Esophagus muscularis mucosa (tissue), 4 donors: Measurements from ENCODE around the gene RYR2. TPM values are rescaled to one million over a fixed set of nuclear protein-coding genes. Genes with fewer than 3 reads are reported as not detected.

Experiments
- DNase-seq: peaks from one replicate; pipeline ENCODE4 v3.0.0-alpha.2; 2017; ENCODE audit errors: extremely low spot score
- H3K27ac ChIP-seq, 4 donors: fragments of 200-600 bp; sonication (generic); replicated peaks in 1 of 4; 1 replicate in 3 of 4; 2 replicates in 1 of 4; pipeline ENCODE4 v1.5.1; 2016 to 2019; ENCODE audit warnings: mild to moderate bottlenecking in 1 of 4
- H3K27me3 ChIP-seq, 4 donors: fragments of 200-600 bp; sonication (generic); one replicate each; pipeline versions ENCODE4 v1.5.1 to v1.6.0; 2016 to 2019
- H3K36me3 ChIP-seq, 4 donors: fragments of 200-600 bp; sonication (generic); one replicate each; pipeline ENCODE4 v1.5.1; 2016 to 2019
- H3K4me1 ChIP-seq, 4 donors: fragments of 200-600 bp; sonication (generic); one replicate each; pipeline ENCODE4 v1.5.1; 2016 to 2019
- H3K4me3 ChIP-seq, 4 donors: fragments of 200-600 bp; sonication (generic); 1 replicate in 2 of 4; 2 replicates in 2 of 4; pipeline ENCODE4 v1.5.1; 2016 to 2019; ENCODE audit warnings: mild to moderate bottlenecking in 4 of 4, moderate library complexity in 1 of 4
- H3K9me3 ChIP-seq, 4 donors: fragments of 200-600 bp; sonication (generic); 1 replicate in 3 of 4; 2 replicates in 1 of 4; pipeline ENCODE4 v1.5.1; 2016 to 2019
- CTCF ChIP-seq, 3 experiments: fragments of 200-600 bp in 2 of 3; fragments of 450-650 bp in 1 of 3; sonication (generic) in 2 of 3; IDR thresholded peaks; one replicate each; pipeline ENCODE4 v1.5.1; 2017 to 2019; ENCODE audit warnings: antibody characterized with exemption in 3 of 3, mild to moderate bottlenecking in 2 of 3, moderate library complexity in 1 of 3
- EP300 ChIP-seq: sonication (generic); formaldehyde crosslinking; IDR thresholded peaks from one replicate; pipeline ENCODE4 v1.6.1; 2017; ENCODE audit warnings: antibody characterized with exemption
- POLR2A ChIP-seq: fragments of 450-650 bp; IDR thresholded peaks from one replicate; pipeline ENCODE4 v1.6.1; 2017; ENCODE audit warnings: antibody characterized with exemption, moderate library complexity, mild to moderate bottlenecking, low read depth
- POLR2AphosphoS5 ChIP-seq, 2 donors: sonication (generic); formaldehyde crosslinking; IDR thresholded peaks; one replicate each; pipeline ENCODE4 v1.6.1; 2017; ENCODE audit warnings: antibody characterized with exemption in 2 of 2
- WGBS: methylation state at CpG from one replicate; pipeline ENCODE4 v1.1.5; 2018; 5-methylcytosine and 5-hydroxymethylcytosine counted together
- intact Hi-C: fragments of 100-400 bp; cut with DNase I; formaldehyde crosslinking; loops from one replicate; pipeline ENCODE4 v1.15.1; 2023
- total RNA-seq, 4 donors: library from RNA; depleted of rRNA; stranded (reverse); fragments of >200 nt; gene quantifications; one replicate each; pipeline versions ENCODE4 v1.1.0 to v1.2.1, GENCODE V29; 2016

Gene RYR2
- total RNA-seq, 4 donors from 2014 or later, result 29.8 to 56.3 (median 38.9) TPM

DNA sequence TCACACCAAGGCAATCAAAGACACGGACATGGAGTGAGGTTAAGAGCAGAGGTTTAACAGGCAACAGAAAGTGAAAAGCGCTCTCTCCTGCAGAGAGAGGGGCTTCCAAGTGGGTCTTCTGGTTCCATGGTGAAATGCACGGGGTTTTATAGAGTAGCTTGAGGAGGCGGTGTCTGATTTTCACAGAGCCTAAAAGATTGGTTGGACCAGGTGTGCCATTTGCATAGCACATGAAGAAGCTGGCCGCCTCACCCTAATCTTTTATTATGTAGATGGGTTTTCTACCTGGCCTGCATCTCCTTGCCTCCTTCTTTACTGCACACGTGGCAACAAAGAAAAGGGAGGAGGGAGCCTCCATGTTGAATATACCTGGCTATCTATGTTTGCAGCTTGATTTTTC is 197.3 kb downstream of the RYR2 start:
- DNase-seq, result no peak
- H3K27ac ChIP-seq, result peak overlapping the region in 1 of 4 donors; percentile 11
- intact Hi-C loops, result no loop called here
- no peak for TF ChIP-seq CTCF (IDR thresholded peaks at IDR 0.05)
- no peak for TF ChIP-seq POLR2A
- no peak for TF ChIP-seq POLR2AphosphoS5 (IDR thresholded peaks at IDR 0.05)
- no peak for TF ChIP-seq EP300
- H3K4me1 ChIP-seq, result peaks cover 20 to 29% (median 25%) of the 10 kb centered on the region in 4 donors
- WGBS, result 73% methylated on average over 6 of the region's 6 CpGs
- H3K4me3 ChIP-seq, result no peak overlapping the region
- H3K27me3 ChIP-seq, result no peaks in the 10 kb centered on the region
- H3K36me3 ChIP-seq, result no peaks in the 10 kb centered on the region
- H3K9me3 ChIP-seq, result no peaks in the 10 kb centered on the region

- WGBS, result 91% methylated on average over 3 of the region's 3 CpGs
- TF ChIP-seq CTCF (IDR thresholded peaks at IDR 0.05) (no peak), POLR2A (no peak), EP300 (no peak), POLR2AphosphoS5 (IDR thresholded peaks at IDR 0.05) (no peak)
- H3K9me3 ChIP-seq, result no peaks in the 10 kb centered on the region
- intact Hi-C loops, result no loop called here
- no peak overlapping the region for H3K4me3 ChIP-seq
- peak; percentile 12 for DNase-seq
- H3K36me3 ChIP-seq, result no peaks in the 10 kb centered on the region
- H3K27ac ChIP-seq, result no peak overlapping the region
- no peaks in the 10 kb centered on the region for H3K27me3 ChIP-seq
- H3K4me1 ChIP-seq, result peaks cover 16 to 28% (median 23%) of the 10 kb centered on the region in 4 donors
Measured at GRCh38 chr1:237241038-237241437, 199.1 kb downstream of the RYR2 start.

DNA sequence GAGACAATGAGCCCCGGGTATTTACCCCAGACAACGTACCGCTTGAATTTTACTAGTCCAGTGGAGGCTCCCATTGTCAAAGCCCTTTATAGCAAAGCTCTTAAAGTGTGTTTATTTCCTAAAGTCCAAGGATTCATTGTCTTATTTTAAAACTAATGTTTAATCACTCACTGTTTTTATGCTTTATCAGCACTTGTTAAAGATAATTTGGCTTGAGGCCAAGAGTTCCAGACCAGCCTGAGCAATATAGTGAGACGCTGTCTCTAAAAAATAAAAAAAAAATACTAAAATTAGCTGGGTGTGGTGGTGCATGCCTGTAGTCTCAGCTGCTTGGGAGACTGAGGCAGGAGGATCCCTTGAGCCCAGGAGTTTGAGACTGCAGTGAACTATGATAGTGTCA is 202.8 kb downstream of the RYR2 start:
- no peaks in the 10 kb centered on the region for H3K36me3 ChIP-seq
- intact Hi-C loops, result no loop called here
- WGBS, result 74% methylated on average over 4 of the region's 4 CpGs
- no peak overlapping the region for H3K27ac ChIP-seq
- DNase-seq, result peak; percentile 7
- TF ChIP-seq EP300, result no peak
- TF ChIP-seq POLR2AphosphoS5 (IDR thresholded peaks at IDR 0.05), result no peak
- TF ChIP-seq POLR2A, result no peak
- TF ChIP-seq CTCF (IDR thresholded peaks at IDR 0.05), result no peak
- H3K9me3 ChIP-seq, result no peaks in the 10 kb centered on the region
- peaks cover 15 to 18% (median 17%) of the 10 kb centered on the region in 4 donors for H3K4me1 ChIP-seq
- H3K27me3 ChIP-seq, result no peaks in the 10 kb centered on the region
- no peak overlapping the region for H3K4me3 ChIP-seq

DNA sequence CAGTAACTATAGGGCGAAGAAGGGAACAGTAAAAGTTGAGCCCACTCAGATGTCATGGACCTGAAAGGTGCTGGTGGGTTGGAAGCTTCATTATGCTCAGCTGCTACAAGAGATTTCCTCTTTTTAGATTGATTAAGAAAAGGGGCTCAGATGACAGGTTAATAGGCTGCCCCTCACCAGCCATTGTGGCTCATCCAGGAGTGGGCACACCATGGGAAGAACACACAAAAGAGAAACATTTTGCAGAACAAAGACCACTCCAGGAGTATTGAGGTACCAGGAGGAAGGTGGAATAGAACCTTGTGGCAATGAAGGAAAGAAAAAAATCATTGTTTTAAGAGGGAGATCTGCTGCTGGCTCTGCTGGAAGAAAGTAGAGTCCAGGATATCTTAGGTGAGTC is 205.5 kb downstream of the RYR2 start:
- Histone ChIP-seq H3K27me3 (no peaks in the 10 kb centered on the region), H3K4me3 (no peak overlapping the region), H3K27ac (no peak overlapping the region), H3K4me1 (peaks cover 10 to 23% (median 15%) of the 10 kb centered on the region in 4 donors), H3K36me3 (no peaks in the 10 kb centered on the region), H3K9me3 (no peaks in the 10 kb centered on the region)
- intact Hi-C loops, result no loop called here
- 95% methylated on average over 1 of the region's 1 CpG for WGBS
- DNase-seq, result peak; percentile 31
- TF ChIP-seq POLR2A (no peak), EP300 (no peak), POLR2AphosphoS5 (IDR thresholded peaks at IDR 0.05) (no peak), CTCF (IDR thresholded peaks at IDR 0.05) (no peak)

DNA sequence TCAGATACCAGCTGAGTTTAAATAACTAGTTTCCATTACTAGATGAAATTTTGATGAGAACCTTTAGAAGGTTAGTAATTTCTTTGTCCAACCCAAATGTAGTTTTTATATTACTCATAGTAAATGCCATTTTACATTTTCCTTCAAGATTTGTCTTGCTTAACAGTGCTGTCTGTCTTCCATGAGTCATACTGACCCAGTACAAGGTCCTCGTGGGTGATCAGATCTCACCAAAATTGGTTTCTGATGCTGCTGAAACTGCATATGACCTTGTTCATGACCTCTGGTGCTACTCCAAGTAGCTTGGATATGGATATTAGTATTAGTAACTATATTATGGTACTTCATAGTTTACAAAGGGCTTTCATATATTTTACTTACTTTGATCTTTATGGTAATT is 207.1 kb downstream of the RYR2 start:
- intact Hi-C loops, result no loop called here
- no peak for DNase-seq
- TF ChIP-seq EP300, result no peak
- TF ChIP-seq POLR2AphosphoS5 (IDR thresholded peaks at IDR 0.05), result no peak
- no peak for TF ChIP-seq POLR2A
- TF ChIP-seq CTCF (IDR thresholded peaks at IDR 0.05), result no peak
- H3K36me3 ChIP-seq, result no peaks in the 10 kb centered on the region
- WGBS, result 55% methylated on average over 1 of the region's 1 CpG
- H3K9me3 ChIP-seq, result no peaks in the 10 kb centered on the region
- H3K27ac ChIP-seq, result no peak overlapping the region
- peaks cover 13 to 18% (median 17%) of the 10 kb centered on the region in 4 donors for H3K4me1 ChIP-seq
- no peaks in the 10 kb centered on the region for H3K27me3 ChIP-seq
- H3K4me3 ChIP-seq, result no peak overlapping the region
